A549 (cell line): ENCODE measurements around the gene MAPK4. TPM values are rescaled to one million over a fixed set of nuclear protein-coding genes. Genes with fewer than 3 reads are reported as not detected.

Source experiments
- ATAC-seq, 2 experiments: fragments of 200-7000 bp in 1 of 2; fragments of >200 bp in 1 of 2; cut with Nextera tagmentation in 1 of 2; cut with Tn5 transposase in 1 of 2; 3 replicates each; pipeline versions ENCODE4 v1.8.0 to v1.9.1; 2018 to 2020; ENCODE audit warnings: mild to moderate bottlenecking in 1 of 2, moderate library complexity in 1 of 2
- CTCF ChIA-PET: fragments of 300-600 bp; sonication (Branson Sonifier 250); formaldehyde crosslinking; extraction: SDS; loops from one replicate; lab custom pipeline; 2021; ENCODE audit warnings: antibody characterized with exemption, inconsistent platforms; lab: Yijun Ruan, JAX
- POLR2A ChIA-PET: fragments of 350-600 bp; formaldehyde crosslinking; extraction: SDS; loops from one replicate; lab custom pipeline; 2021; ENCODE audit warnings: antibody characterized with exemption, inconsistent platforms; lab: Yijun Ruan, JAX
- DNase-seq, 2 experiments: peaks; one replicate each; pipeline versions ENCODE4 v3.0.0 to v3.0.0-alpha.2; 2011 to 2016; ENCODE audit warnings: low read depth in 1 of 2, low spot score in 1 of 2
- FAIRE-seq: peaks from 2 replicates; lab custom pipeline; 2011; peaks lifted over from hg19 to GRCh38; lab: Jason Lieb, UNC
- H3K27ac ChIP-seq, 2 experiments: fragments of >200 bp; sonication (Bioruptor Twin); formaldehyde crosslinking; 3 replicates each; pipeline ENCODE4 v1.5.1; 2016 to 2017
- H3K4me1 ChIP-seq: fragments of >200 bp; sonication (Bioruptor Twin); formaldehyde crosslinking; 3 replicates; pipeline ENCODE4 v1.6.1; 2016
- H3K4me2 ChIP-seq: fragments of >200 bp; sonication (Bioruptor Twin); formaldehyde crosslinking; 3 replicates; pipeline ENCODE4 v1.6.1; 2016
- H3K4me3 ChIP-seq: fragments of >200 bp; sonication (Bioruptor Twin); formaldehyde crosslinking; 3 replicates; pipeline ENCODE4 v1.5.1; 2016
- H3K9me3 ChIP-seq: fragments of >200 bp; sonication (Bioruptor Twin); formaldehyde crosslinking; 3 replicates; pipeline ENCODE4 v1.6.1; 2016
- BCL3 ChIP-seq: fragments of >200 bp; sonication (Bioruptor Twin); formaldehyde crosslinking; IDR thresholded peaks from 3 replicates; pipeline ENCODE4 v1.6.1; 2016
- CEBPB ChIP-seq, 2 experiments: fragments of >200 bp in 1 of 2; sonication (Bioruptor Twin) in 1 of 2; formaldehyde crosslinking in 1 of 2; IDR thresholded peaks; 2 replicates each; pipeline ENCODE4 v1.6.1; 2012 to 2016
- CHD4 ChIP-seq: fragments of 200-600 bp; sonication (generic); IDR thresholded peaks from 2 replicates; pipeline ENCODE4 v1.6.1; 2016; ENCODE audit warnings: antibody characterized with exemption, mild to moderate bottlenecking, borderline replicate concordance
- EHMT2 ChIP-seq: fragments of 200-600 bp; sonication (generic); IDR thresholded peaks from 2 replicates; pipeline ENCODE4 v1.6.1; 2016; ENCODE audit warnings: antibody characterized with exemption, low read depth, mild to moderate bottlenecking, moderate library complexity
- ELK1 ChIP-seq: fragments of 150-350 bp; IDR thresholded peaks from 2 replicates; pipeline ENCODE4 v1.6.1; 2014; ENCODE audit warnings: low read depth, mild to moderate bottlenecking, low read length
- EP300 ChIP-seq, 2 experiments: fragments of >200 bp; sonication (Bioruptor Twin); formaldehyde crosslinking; IDR thresholded peaks; 2 replicates in 1 of 2; 3 replicates in 1 of 2; pipeline ENCODE4 v1.6.1; 2016 to 2017
- FOSB ChIP-seq: fragments of 250-450 bp; sonication (Bioruptor Pico); IDR thresholded peaks from 2 replicates; pipeline ENCODE4 v1.5.0; 2020; ENCODE audit warnings: mild to moderate bottlenecking, moderate library complexity
- FOSL2 ChIP-seq, 2 experiments: fragments of 450-650 bp in 1 of 2; fragments of >200 bp in 1 of 2; sonication (Bioruptor Twin) in 1 of 2; formaldehyde crosslinking; IDR thresholded peaks; 2 replicates each; pipeline versions ENCODE4 v1.5.0 to v1.6.1; 2016 to 2020; ENCODE audit warnings: mild to moderate bottlenecking in 1 of 2, moderate library complexity in 1 of 2
- HOXB13 ChIP-seq: fragments of 250-450 bp; sonication (Bioruptor Pico); IDR thresholded peaks from 2 replicates; pipeline ENCODE4 v1.5.0; 2020; ENCODE audit warnings: low read depth, mild to moderate bottlenecking, moderate library complexity
- JUN ChIP-seq, 2 experiments: fragments of >200 bp; sonication (Bioruptor Twin); formaldehyde crosslinking; IDR thresholded peaks; 2 replicates in 1 of 2; 3 replicates in 1 of 2; pipeline ENCODE4 v1.6.1; 2016 to 2017
- KDM5A ChIP-seq: fragments of 200-600 bp; sonication (generic); IDR thresholded peaks from 2 replicates; pipeline ENCODE4 v1.6.1; 2016; ENCODE audit warnings: antibody characterized with exemption, mild to moderate bottlenecking
- MAFK ChIP-seq: fragments of 450-650 bp; IDR thresholded peaks from 2 replicates; pipeline ENCODE4 v1.6.1; 2014; ENCODE audit not compliant: partially characterized antibody
- MAX ChIP-seq: IDR thresholded peaks from 2 replicates; pipeline ENCODE4 v1.6.1; 2012
- NPAS2 ChIP-seq: fragments of 250-450 bp; sonication (Bioruptor Pico); IDR thresholded peaks from 2 replicates; pipeline ENCODE4 v1.8.0; 2022; ENCODE audit warnings: mild to moderate bottlenecking, moderate library complexity, borderline replicate concordance
- PBX3 ChIP-seq: IDR thresholded peaks from 2 replicates; pipeline ENCODE4 v1.6.1; 2012
- PHF8 ChIP-seq: fragments of 200-600 bp; sonication (generic); IDR thresholded peaks from 2 replicates; pipeline ENCODE4 v1.6.1; 2016; ENCODE audit warnings: low read depth, mild to moderate bottlenecking, antibody characterized with exemption, moderate library complexity, borderline replicate concordance
- RARB ChIP-seq: fragments of 250-450 bp; sonication (Bioruptor Pico); IDR thresholded peaks from 2 replicates; pipeline ENCODE4 v1.8.0; 2021; ENCODE audit warnings: mild to moderate bottlenecking, moderate library complexity
- REST ChIP-seq: fragments of 200-600 bp; sonication (generic); IDR thresholded peaks from 2 replicates; pipeline ENCODE4 v1.6.1; 2016; ENCODE audit warnings: antibody characterized with exemption, mild to moderate bottlenecking, moderate library complexity
- SREBF2 ChIP-seq: fragments of 450-650 bp; IDR thresholded peaks from 2 replicates; pipeline ENCODE4 v1.6.1; 2014; ENCODE audit warnings: mild to moderate bottlenecking, moderate library complexity
- WGBS: methylation state at CpG from one replicate; pipeline ENCODE4 v1.1.6; 2017; ENCODE audit errors: missing lambda C conversion rate; 5-methylcytosine and 5-hydroxymethylcytosine counted together
- polyA plus RNA-seq, 4 experiments: library from polyadenylated mRNA; depleted of rRNA in 3 of 4; stranded (reverse); fragments of >200 nt; fragmentation: RNase III in 1 of 4; extraction: RNeasy Plus Mini Kit Qiagen cat#74134 plus additional on column Dnase treatment in 1 of 4; gene quantifications; 2 replicates in 3 of 4; 3 replicates in 1 of 4; pipeline ENCODE4 v1.2.3, GENCODE V29; 2011 to 2017

The MAPK4 gene
- polyA plus RNA-seq, 2 of the 4 experiments (the other 2 are of a cell fraction), result 0.01 TPM; not detected in 1

- no peak for TF ChIP-seq REST
- no peak for TF ChIP-seq CHD4
Observed at GRCh38 chr18:50649821-50650220, 89.9 kb downstream of the MAPK4 start (continued).

GRCh38 chr18:50651334-50651733, 91.4 kb downstream of the MAPK4 start:
- H3K9me3 ChIP-seq, result no peaks in the 10 kb centered on the region
- H3K4me2 ChIP-seq, result no peak overlapping the region
- FAIRE-seq (no peak), DNase-seq (no peak), ATAC-seq (no peak)
- H3K27ac ChIP-seq, result no peak overlapping the region
- ChIA-PET CTCF (no interaction called here), POLR2A (no interaction called here)
- H3K4me3 ChIP-seq, result no peak overlapping the region
- H3K4me1 ChIP-seq, result no peaks in the 10 kb centered on the region
- TF ChIP-seq MAFK (no peak), BCL3 (no peak), EP300 (IDR thresholded peaks at IDR 0.05) (no peak), EHMT2 (no peak), FOSB (CRISPR knock-in tag) (no peak), PBX3 (no peak), MAX (no peak), KDM5A (no peak), JUN (IDR thresholded peaks at IDR 0.05) (no peak), ELK1 (no peak), CEBPB (IDR thresholded peaks at IDR 0.05) (no peak), RARB (no peak), FOSL2 (IDR thresholded peaks at IDR 0.05) (no peak), FOSL2 (CRISPR knock-in tag; IDR thresholded peaks at IDR 0.05) (no peak), HOXB13 (CRISPR knock-in tag) (no peak), PHF8 (no peak), SREBF2 (no peak), NPAS2 (CRISPR knock-in tag) (no peak)
- WGBS, result 51% methylated on average over 6 of the region's 7 CpGs
